ENCODE data around the gene TM4SF18.

DNA sequence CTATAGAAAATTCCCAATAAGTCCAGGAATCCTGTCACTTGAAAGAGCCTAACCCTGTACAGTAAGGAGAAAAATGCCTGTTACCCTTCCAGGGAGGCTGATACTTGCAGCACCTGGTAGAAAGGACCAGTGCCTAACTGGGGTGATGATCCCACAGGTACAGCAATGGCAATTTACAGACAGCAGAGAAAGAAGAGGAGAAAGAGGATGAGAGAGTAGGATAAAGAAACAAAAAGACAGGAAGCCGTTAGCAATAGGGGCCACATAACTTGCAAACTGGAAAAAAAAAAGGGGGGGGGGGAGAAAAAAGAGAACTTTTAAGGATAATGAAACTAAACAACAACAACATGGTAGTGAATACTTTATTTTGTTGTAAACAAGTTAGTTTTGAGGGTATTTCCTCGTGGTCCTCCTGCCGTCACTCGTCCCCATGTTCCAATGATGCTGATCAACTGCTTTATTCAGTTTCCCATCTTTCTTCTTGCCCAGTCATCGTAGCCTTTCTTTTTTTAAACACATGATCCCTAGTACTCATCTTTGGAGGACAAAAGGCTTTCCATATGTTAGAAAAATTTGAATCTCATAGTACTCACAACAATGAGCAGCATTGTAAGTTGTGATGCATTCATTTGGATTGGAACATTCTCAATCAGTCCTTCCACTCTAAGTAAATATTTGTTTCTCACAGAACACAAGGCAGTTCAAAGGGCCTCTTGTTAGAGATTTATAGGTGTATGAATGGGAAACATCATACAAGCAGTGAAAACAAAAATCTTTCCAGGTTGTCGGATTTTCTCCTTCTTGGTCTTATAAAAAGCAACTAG lies 35.5 kb upstream of the TM4SF18 start:
- TF ChIP-seq ZFP30 (CRISPR knock-in tag; IDR thresholded peaks at IDR 0.05) = no peak
- no peak for TF ChIP-seq RARB (CRISPR knock-in tag; IDR thresholded peaks at IDR 0.05)
- no peak for TF ChIP-seq TCF4 (CRISPR knock-in tag; IDR thresholded peaks at IDR 0.05; ENCODE audit: borderline replicate concordance)
- TF ChIP-seq ZNF8 (CRISPR knock-in tag; IDR thresholded peaks at IDR 0.05) = no peak
- TF ChIP-seq ARNTL (CRISPR knock-in tag; IDR thresholded peaks at IDR 0.05; ENCODE audit: borderline replicate concordance, low read depth) = no peak
- TF ChIP-seq, protein P1, sequence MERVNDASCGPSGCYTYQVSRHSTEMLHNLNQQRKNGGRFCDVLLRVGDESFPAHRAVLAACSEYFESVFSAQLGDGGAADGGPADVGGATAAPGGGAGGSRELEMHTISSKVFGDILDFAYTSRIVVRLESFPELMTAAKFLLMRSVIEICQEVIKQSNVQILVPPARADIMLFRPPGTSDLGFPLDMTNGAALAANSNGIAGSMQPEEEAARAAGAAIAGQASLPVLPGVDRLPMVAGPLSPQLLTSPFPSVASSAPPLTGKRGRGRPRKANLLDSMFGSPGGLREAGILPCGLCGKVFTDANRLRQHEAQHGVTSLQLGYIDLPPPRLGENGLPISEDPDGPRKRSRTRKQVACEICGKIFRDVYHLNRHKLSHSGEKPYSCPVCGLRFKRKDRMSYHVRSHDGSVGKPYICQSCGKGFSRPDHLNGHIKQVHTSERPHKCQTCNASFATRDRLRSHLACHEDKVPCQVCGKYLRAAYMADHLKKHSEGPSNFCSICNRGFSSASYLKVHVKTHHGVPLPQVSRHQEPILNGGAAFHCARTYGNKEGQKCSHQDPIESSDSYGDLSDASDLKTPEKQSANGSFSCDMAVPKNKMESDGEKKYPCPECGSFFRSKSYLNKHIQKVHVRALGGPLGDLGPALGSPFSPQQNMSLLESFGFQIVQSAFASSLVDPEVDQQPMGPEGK (CRISPR knock-in tag; IDR thresholded peaks at IDR 0.05; ENCODE audit: borderline replicate concordance) = no peak
